ENCODE data around the gene C14orf93. TPM values are rescaled to one million over a fixed set of nuclear protein-coding genes. Genes with fewer than 3 reads are reported as not detected.
"Not testable (repeated sequence)": the region's sequence is repeated elsewhere in the genome, so short reads cannot be mapped to it uniquely, and the experiment has no call there.

Gene C14orf93
- total RNA-seq, 1 donor from 2014 or later, result 6.6 TPM

DNA sequence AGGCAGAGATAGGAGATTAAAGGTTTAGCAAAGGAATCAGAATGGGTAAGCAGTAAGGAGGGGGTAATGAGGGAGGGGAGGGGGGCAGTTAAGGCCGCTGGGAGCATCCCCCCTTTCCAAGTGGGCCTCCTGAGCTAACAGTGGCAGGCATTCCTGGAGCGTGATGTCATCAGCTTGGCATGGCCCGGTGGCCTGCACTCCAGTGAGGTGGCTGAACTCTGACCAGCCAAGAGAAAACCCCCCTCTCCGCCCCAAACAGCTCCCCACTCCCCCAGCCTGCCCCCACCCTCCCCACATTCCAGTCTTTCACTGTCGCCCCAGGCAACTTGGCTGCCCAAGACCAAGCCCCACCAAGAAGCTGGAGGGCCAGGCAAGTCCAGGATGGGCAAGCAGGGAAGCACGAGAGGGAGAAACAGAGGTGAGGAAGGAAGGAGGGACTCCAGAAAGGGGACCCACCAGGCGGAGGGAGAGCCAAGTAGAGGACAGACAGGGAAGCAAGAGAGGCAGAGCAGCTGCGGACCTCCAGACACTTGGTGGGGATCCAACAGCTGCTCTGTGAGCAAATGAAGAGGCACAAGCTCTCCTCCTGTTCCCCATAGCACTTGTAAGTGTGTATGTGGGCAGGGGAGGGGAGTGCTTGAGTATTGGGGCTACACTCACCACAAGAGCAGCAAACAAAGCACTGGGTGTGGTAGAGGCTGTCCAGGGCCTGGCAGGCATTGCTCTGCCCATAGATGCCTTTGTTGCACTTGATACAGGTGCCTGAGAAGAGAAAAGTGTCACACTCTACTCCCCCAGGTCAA is 32.1 kb downstream of the C14orf93 start:
- no peak for DNase-seq (ENCODE audit: extremely low read depth, low read depth, low spot score)

- DNase-seq (ENCODE audit: extremely low read depth, low read depth, low spot score), result no peak
Measured at GRCh38 chr14:22977434-22977683, 32.6 kb downstream of the C14orf93 start.

DNA sequence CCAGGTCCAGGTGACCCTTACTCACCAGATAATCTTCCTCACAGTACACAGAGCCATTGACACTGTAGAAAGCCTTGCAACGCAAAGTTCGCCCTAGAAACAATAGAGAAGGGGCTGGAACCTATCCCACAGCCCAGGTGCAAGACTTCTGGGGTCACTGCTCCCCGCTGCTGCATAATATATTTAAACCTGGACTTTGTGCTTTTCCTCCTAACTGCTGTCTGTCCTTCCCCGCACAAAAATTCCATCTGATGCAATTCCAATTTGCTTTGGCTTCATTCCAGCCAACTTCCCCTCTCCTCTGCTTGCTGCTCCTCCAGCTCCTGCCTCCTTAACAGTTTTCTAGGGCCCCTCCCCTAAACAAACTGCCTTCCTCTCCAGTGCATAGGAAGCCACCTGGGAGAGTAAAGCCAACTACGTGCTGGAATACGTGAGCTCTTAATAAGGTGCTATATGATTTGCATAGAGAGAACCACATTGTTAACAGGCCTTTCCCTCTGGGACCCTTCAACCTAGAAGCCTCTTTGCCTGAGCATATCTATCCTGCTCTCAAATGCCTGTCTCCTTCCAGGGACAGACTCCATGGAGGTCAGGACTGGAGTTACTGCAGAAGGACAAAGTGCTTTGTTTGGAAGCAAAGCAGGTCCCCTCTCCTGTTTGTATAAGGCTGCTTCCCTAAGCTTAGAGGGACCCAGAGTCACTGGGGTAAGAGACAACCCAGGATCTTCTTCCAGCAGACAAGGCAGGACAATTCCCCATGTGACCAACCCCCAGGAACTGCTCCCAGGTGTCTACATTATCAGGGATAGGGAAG is 33.1 kb downstream of the C14orf93 start:
- DNase-seq (ENCODE audit: extremely low read depth, low read depth, low spot score), result no peak

DNA sequence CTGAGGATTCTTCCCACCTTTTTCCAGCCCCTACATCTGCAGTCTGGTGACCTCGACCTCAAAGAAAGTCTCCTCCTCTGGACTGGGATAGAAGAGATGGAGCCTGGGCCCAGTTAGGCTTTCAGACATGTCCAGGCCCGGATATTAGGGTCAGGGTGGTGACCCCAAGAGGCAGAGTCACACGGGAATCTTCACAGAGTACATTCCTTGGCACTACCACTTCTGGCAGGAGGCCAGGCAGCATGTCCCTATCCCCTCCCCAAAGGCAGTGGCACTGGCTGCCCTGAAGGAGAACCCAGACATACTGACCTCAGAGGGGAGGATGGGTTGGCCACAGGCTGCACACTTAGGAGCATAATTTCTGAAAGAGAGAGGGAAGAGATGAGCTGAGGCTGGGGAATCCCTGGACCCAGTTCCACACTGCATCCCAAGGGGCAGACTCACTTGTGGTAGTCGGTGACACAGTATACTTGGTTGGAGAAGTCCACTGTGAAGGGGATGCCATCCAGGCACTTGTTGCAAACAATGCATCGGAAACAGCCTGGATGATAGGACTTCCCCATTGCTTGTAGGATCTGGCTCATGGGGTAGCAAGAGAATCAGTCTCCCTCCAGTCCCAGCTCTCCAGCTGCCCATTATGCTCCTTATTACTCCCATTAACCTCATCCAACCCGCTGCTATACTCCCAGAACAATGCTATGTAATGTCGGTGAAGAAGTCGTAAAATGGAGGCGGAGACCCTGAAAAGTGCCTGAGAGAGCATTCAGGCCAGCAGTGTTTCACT is 35.2 kb downstream of the C14orf93 start:
- no peak for DNase-seq (ENCODE audit: extremely low read depth, low read depth, low spot score)

DNA sequence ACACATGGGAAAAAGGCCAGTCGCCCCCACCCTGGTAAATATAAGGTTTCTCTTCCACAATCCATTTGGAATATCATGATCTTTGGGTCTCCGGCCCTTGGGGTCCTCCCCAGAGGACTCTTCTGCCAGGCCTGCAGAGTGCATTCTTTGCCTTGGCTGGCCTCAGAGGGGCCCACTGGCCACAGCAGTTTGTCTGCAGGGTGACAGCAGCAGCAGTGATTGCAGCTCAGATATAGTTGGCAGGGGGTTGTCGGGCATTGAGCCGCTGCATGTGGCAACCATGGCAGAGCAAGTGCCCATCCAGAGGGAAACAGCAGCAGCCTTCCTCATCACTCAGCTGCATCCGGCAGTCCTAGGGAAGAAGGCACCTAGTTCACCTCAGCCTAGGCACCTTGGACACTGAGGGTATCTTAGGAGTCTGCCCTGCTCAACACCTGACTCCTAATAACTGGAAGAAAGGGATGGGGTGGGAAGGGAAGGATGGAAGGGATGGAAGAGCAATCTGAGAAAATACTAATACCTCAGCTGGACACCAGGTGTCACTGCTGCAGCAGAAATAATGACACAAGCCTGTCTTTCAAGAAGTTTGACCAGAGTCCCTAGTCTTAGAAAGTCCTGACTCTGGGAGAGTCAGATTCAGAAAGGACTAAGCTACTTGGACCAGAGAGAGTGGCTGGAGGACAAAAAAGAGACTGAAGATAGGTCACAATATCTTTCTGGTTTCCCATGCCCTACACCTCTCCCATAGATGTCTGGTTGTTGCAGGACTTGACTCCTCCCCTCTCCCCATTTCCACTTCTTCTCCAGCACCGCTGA is 36.5 kb downstream of the C14orf93 start:
- no peak for DNase-seq (ENCODE audit: extremely low read depth, low read depth, low spot score)

DNA sequence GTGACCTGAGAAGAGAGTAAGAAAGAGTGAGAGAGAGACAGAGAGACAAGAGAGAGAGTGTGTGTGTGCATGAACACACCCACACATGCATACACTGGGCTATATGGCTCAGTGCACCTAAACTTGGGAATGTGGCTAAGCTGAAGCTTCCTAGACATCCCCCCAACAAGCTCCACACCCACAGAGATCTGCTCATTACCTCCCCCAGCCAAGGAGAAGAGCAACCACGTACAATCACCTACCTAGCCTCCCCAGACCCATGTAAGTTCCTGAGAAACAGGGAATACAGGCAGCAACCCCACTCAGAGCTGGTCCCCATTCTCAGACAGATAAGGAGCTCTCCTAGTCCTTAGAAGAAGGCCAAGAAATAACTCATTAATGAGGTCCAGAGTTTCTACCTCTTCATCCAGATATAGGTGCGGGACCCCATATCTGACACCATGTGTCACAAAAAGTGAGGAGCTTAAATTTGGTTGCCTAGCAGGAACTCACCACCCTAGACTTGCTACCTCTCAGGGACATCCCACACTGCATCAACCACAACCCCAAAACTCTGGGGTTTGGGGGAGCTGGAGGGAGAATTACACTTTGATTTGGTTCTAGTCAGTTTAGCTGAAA is 37.5 kb downstream of the C14orf93 start:
- DNase-seq (ENCODE audit: extremely low read depth, low read depth, low spot score), result no peak

- DNase-seq (ENCODE audit: extremely low read depth, low read depth, low spot score), result no peak
Measured at GRCh38 chr14:22971152-22971551, 38.8 kb downstream of the C14orf93 start.

DNA sequence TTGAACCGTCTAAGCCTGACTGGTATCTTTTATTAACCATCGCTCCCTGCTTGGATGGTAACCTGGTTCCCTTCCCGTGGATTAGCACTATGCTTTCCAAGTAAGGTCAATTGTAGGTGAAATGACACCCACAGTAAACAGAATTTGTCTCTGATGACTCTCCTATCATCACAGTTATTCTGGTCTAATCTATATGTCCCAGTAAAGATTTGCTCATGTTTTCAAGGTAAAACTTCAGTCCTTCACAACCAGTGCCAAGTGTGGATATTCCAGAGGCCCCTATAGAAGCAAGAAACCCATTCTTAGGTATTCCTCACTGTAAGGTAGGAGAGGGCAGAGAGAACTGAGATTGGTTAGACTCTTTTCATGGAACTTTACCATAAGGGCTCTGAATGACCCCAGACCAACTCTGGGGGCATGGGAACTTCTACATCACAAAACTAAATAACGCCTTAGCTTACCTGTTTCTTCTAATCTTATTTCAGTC is 43.1 kb downstream of the C14orf93 start:
- no peak for DNase-seq (ENCODE audit: extremely low read depth, low read depth, low spot score)

GRCh38 chr14:22965916-22966782 is 43.8 kb downstream of the C14orf93 start:
- not testable (repeated sequence) for DNase-seq (ENCODE audit: extremely low read depth, low read depth, low spot score)

DNA sequence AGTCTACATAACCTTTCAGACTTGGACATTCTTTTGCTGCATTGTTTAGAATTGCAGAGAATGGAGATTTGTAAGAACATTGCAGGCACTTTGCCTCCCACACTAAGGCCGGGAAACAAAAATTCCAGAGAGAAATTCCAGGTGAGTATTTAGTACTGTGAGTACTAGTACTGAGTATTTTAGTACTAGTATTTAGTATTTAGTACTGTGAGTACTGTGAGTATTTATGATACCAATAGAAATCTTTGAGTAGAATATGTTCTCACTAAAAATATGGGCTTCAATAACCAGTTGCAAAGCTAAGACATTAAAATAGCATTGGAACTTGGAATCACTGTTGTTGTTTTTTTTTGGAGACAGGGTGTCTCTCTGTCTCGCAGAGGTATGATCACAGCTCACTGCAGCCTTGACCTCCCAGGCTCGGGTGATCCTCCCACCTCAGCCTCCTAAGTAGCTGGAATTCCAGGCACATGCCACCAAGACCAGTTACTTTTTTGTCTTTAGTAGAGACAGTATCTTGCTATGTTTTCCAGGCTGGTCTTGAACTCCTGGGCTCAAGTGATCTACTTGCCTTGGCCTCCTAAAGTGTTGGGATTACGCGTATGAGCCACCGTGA is 47.8 kb downstream of the C14orf93 start:
- DNase-seq (ENCODE audit: extremely low read depth, low read depth, low spot score), result no peak

DNA sequence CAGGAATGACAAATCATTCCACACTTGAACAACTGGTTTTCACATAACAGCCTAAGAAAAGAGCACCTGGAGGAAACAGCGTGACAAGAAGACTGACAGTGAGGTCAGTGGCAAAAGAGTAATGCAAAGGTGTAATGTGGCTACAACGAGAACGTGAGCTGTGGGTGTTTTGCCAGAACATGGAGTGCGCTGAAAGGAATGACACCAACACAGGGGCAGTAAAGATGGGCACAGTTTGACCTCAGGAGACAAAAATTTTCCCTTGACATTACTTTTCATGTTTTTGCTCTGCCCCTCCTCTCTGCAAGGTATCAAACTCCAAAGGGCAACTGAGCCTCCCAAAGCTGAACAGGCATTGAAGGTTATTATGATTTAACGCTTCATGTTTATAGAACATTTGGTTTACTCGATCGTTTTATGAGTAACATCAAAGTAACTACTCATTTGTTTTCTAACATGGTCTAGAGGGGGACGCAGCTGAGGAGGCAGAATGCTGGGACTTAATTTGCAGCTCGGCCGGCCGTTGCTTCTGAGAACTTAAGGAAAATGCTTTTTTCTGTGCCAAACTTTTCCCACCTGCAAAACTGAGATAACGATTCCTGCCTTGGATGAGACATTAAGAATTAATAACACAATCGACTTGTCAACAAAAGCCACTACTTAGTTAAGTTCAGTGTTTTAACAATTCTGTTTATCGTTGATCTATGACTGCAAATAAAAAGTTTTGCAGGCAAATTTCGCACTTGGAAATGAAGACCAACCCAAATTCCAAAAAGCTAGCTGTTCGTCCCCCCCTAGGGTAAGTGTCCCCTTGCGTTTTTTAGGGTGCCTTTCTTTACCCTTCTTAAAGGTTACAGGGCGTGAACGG is 54.0 kb downstream of the C14orf93 start:
- DNase-seq (ENCODE audit: extremely low read depth, low read depth, low spot score), result no peak

GRCh38 chr14:22952418-22952817 is 57.5 kb downstream of the C14orf93 start:
- DNase-seq (ENCODE audit: extremely low read depth, low read depth, low spot score), result no peak

DNA sequence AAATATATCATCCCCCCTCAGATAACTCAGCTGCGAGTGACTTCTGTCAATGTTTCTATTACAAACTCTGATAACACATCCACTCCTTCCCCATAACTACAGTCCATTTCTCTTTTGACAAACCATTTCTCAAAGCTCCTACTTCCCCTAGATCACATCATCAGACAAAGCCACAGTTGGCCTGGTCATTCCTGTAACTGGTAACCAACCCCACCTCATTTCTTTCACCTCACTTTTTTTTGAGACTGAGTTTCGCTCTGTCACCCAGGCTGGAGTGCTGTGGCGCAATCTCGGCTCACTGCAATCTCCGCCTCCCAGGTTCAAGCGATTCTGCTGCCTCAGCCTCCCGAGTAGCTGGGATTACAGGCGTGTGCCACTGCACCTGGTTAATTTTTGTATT is 58.1 kb downstream of the C14orf93 start:
- DNase-seq (ENCODE audit: extremely low read depth, low read depth, low spot score), result not testable (repeated sequence)

GRCh38 chr14:22945642-22946041 is 64.3 kb downstream of the C14orf93 start:
- no peak for DNase-seq (ENCODE audit: extremely low read depth, low read depth, low spot score)

DNA sequence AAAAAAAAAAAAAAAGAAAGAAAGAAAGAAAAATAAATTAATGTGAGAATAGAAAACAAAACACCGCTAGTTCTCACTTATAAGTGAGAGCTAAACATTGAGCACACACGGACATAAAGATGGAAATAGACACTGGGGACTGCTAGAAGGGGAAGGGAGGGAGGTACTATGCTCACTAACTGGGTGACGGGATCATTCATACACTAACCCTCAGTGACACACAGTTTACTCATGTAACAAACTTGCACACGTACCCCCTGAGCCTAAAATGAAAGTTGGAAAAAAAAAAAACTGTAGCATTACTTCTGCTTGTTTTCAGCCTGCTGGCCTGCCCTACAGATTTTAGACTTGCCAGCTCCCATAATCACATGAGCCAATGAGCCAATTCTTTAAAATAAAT is 70.3 kb downstream of the C14orf93 start:
- DNase-seq (ENCODE audit: extremely low read depth, low read depth, low spot score), result no peak
